T-cell (primary cell): Measurements from ENCODE around the gene ERICH3. TPM values are rescaled to one million over a fixed set of nuclear protein-coding genes. Genes with fewer than 3 reads are reported as not detected.

ENCODE experiments used
- ATAC-seq, 4 experiments: fragments of 200-7000 bp in 3 of 4; fragments of 150-1000 bp in 1 of 4; cut with Tn5 transposase; replicated peaks in 1 of 4; 1 replicate in 3 of 4; 2 replicates in 1 of 4; pipeline ENCODE4 v1.10.0; 2021; ENCODE audit warnings: moderate library complexity in 3 of 4, mild to moderate bottlenecking in 2 of 4, moderate number of reproducible peaks in 1 of 4
- CTCF ChIA-PET, 2 donors: fragments of 300-600 bp; sonication (Branson Sonifier 250); formaldehyde crosslinking; loops; one replicate each; lab custom pipeline; 2022; ENCODE audit warnings: antibody characterized with exemption in 2 of 2; lab: Charles Lee
- POLR2A ChIA-PET, 2 donors: fragments of 300-600 bp; sonication (Branson Sonifier 250); formaldehyde crosslinking; loops; one replicate each; lab custom pipeline; 2022; ENCODE audit warnings: antibody characterized with exemption in 2 of 2; lab: Charles Lee
- DNase-seq, 35 experiments: peaks; one replicate each; pipeline versions ENCODE4 v3.0.0 to v3.0.0-alpha.2; 2013 to 2023
- H3K27ac ChIP-seq: one replicate; pipeline ENCODE4 v1.5.1; 2013; ENCODE audit warnings: low read length
- H3K27me3 ChIP-seq, 2 experiments: replicated peaks in 1 of 2; 1 replicate in 1 of 2; 2 replicates in 1 of 2; pipeline versions ENCODE4 v1.6.1 to v1.7.0; 2013; ENCODE audit warnings: low read length in 1 of 2, mixed read lengths in 1 of 2; ENCODE audit not compliant: control insufficient read depth in 2 of 2, insufficient read depth in 2 of 2; ENCODE audit errors: extremely low read depth in 1 of 2
- H3K36me3 ChIP-seq, 2 donors: 1 replicate in 1 of 2; 2 replicates in 1 of 2; pipeline versions ENCODE4 v1.6.1 to v1.7.0; 2013; ENCODE audit warnings: low read length in 1 of 2; ENCODE audit not compliant: control insufficient read depth in 2 of 2, insufficient read depth in 1 of 2; ENCODE audit errors: extremely low read depth in 1 of 2
- H3K4me1 ChIP-seq, 2 experiments: 1 replicate in 1 of 2; 2 replicates in 1 of 2; pipeline versions ENCODE4 v1.6.1 to v1.7.0; 2013; ENCODE audit warnings: low read length in 2 of 2, mixed read lengths in 1 of 2; ENCODE audit not compliant: insufficient read depth in 2 of 2, control insufficient read depth in 1 of 2; ENCODE audit errors: extremely low read depth in 1 of 2
- H3K4me3 ChIP-seq, 2 donors: 1 replicate in 1 of 2; 2 replicates in 1 of 2; pipeline versions ENCODE4 v1.5.1 to v1.7.0; 2013; ENCODE audit warnings: mild to moderate bottlenecking in 2 of 2, low read length in 1 of 2, moderate library complexity in 1 of 2; ENCODE audit not compliant: control insufficient read depth in 1 of 2; ENCODE audit errors: extremely low read depth in 1 of 2
- H3K9me3 ChIP-seq: 2 replicates; pipeline ENCODE4 v1.7.0; 2013
- H3K27ac Mint-ChIP-seq, 2 donors: one replicate each; pipeline ENCODE4 v1.8.0; 2020 to 2021; ENCODE audit warnings: mild to moderate bottlenecking in 2 of 2, mixed read lengths in 2 of 2
- H3K27me3 Mint-ChIP-seq, 2 donors: one replicate each; pipeline ENCODE4 v1.8.0; 2021 to 2022; ENCODE audit warnings: mixed read lengths in 2 of 2
- H3K36me3 Mint-ChIP-seq: one replicate; pipeline ENCODE4 v1.8.0; 2021; ENCODE audit warnings: mixed read lengths
- H3K4me1 Mint-ChIP-seq, 3 donors: one replicate each; pipeline ENCODE4 v1.8.0; 2020 to 2022; ENCODE audit warnings: mixed read lengths in 3 of 3, mild to moderate bottlenecking in 1 of 3
- H3K4me3 Mint-ChIP-seq, 3 donors: one replicate each; pipeline ENCODE4 v1.8.0; 2020 to 2022; ENCODE audit warnings: mild to moderate bottlenecking in 3 of 3, mixed read lengths in 3 of 3, moderate library complexity in 3 of 3
- H3K9me3 Mint-ChIP-seq, 3 donors: one replicate each; pipeline ENCODE4 v1.8.0; 2020 to 2022; ENCODE audit warnings: mixed read lengths in 3 of 3
- WGBS: methylation state at CpG from one replicate; pipeline ENCODE4 v1.1.5; 2013; ENCODE audit warnings: missing lambda C conversion rate; ENCODE audit not compliant: insufficient coverage; 5-methylcytosine and 5-hydroxymethylcytosine counted together
- total RNA-seq, 35 experiments: library from RNA in 6 of 35; stranded (reverse) in 6 of 35; fragments of 120-200 nt in 1 of 35; gene quantifications; one replicate each; pipeline versions ENCODE4 v1.2.1 to v1.2.4 and lab custom pipeline; 2013 to 2026

The ERICH3 gene
- total RNA-seq, 5 donors from 2014 or later (not counting 1 experiment from before 2014, with no cell fraction given) = 0.03 TPM; not detected in 4

GRCh38 chr1:74681851-74682250 is 8.3 kb upstream of the ERICH3 start:
- POLR2A ChIA-PET = no interaction called here
- Mint-ChIP-seq H3K27ac (no peak overlapping the region), H3K9me3 (no peaks in the 10 kb centered on the region), H3K36me3 (no peaks in the 10 kb centered on the region), H3K4me1 (no peaks in the 10 kb centered on the region), H3K4me3 (no peak overlapping the region), H3K27me3 (peaks cover 7 to 22% of the 10 kb centered on the region in 2 donors)
- ATAC-seq (no peak), DNase-seq (no peak)
- Histone ChIP-seq H3K27me3 (no peaks in the 10 kb centered on the region), H3K27ac (no peak overlapping the region), H3K4me1 (no peaks in the 10 kb centered on the region), H3K36me3 (no peaks in the 10 kb centered on the region), H3K4me3 (no peak overlapping the region), H3K9me3 (no peaks in the 10 kb centered on the region)
- CTCF ChIA-PET = no interaction called here
- 100% methylated on average over 1 of the region's 2 CpGs for WGBS

GRCh38 chr1:74681449-74681848 is 7.9 kb upstream of the ERICH3 start:
- DNase-seq (no peak), ATAC-seq (no peak)
- Mint-ChIP-seq H3K4me1 (no peaks in the 10 kb centered on the region), H3K27ac (no peak overlapping the region), H3K36me3 (no peaks in the 10 kb centered on the region), H3K4me3 (no peak overlapping the region), H3K27me3 (peaks cover 7 to 23% of the 10 kb centered on the region in 2 donors), H3K9me3 (no peaks in the 10 kb centered on the region)
- ChIA-PET POLR2A (no interaction called here), CTCF (no interaction called here)
- no CpG with 5 or more reads among the region's 4 CpGs for WGBS
- no peaks in the 10 kb centered on the region for H3K9me3 ChIP-seq
- H3K4me1 ChIP-seq = no peaks in the 10 kb centered on the region
- no peaks in the 10 kb centered on the region for H3K36me3 ChIP-seq
- H3K4me3 ChIP-seq = no peak overlapping the region
- H3K27ac ChIP-seq = no peak overlapping the region
- no peaks in the 10 kb centered on the region for H3K27me3 ChIP-seq

GRCh38 chr1:74681001-74681400 is 7.4 kb upstream of the ERICH3 start:
- Mint-ChIP-seq H3K4me1 (no peaks in the 10 kb centered on the region), H3K36me3 (no peaks in the 10 kb centered on the region), H3K27ac (no peak overlapping the region), H3K4me3 (no peak overlapping the region), H3K27me3 (peaks cover 7 to 23% of the 10 kb centered on the region in 2 donors), H3K9me3 (no peaks in the 10 kb centered on the region)
- POLR2A ChIA-PET = no interaction called here
- DNase-seq (no peak), ATAC-seq (no peak)
- no peak overlapping the region for H3K4me3 ChIP-seq
- no peaks in the 10 kb centered on the region for H3K27me3 ChIP-seq
- 64% methylated on average over 2 of the region's 3 CpGs for WGBS
- no peaks in the 10 kb centered on the region for H3K9me3 ChIP-seq
- CTCF ChIA-PET = interaction anchor here in 1 of 2 donors (0.5 kb wide), 1 partner anchor 1141 kb away, joined by 3 read pairs; no protein-coding TSS in a partner anchor
- no peak overlapping the region for H3K27ac ChIP-seq
- H3K36me3 ChIP-seq = no peaks in the 10 kb centered on the region
- no peaks in the 10 kb centered on the region for H3K4me1 ChIP-seq

- Histone ChIP-seq H3K27me3 (no peaks in the 10 kb centered on the region), H3K4me1 (no peaks in the 10 kb centered on the region), H3K9me3 (no peaks in the 10 kb centered on the region), H3K36me3 (no peaks in the 10 kb centered on the region), H3K27ac (no peak overlapping the region), H3K4me3 (no peak overlapping the region)
- ATAC-seq (no peak), DNase-seq (no peak)
- ChIA-PET CTCF (no interaction called here), POLR2A (no interaction called here)
- H3K9me3 Mint-ChIP-seq = no peaks in the 10 kb centered on the region
- H3K4me3 Mint-ChIP-seq = no peak overlapping the region
- peaks cover 13 to 33% of the 10 kb centered on the region in 2 donors for H3K27me3 Mint-ChIP-seq
- H3K27ac Mint-ChIP-seq = no peak overlapping the region
- no peaks in the 10 kb centered on the region for H3K36me3 Mint-ChIP-seq
- H3K4me1 Mint-ChIP-seq = no peaks in the 10 kb centered on the region
- 94% methylated on average over 2 of the region's 2 CpGs for WGBS
Observed at GRCh38 chr1:74679811-74680210, 6.2 kb upstream of the ERICH3 start.

- Histone ChIP-seq H3K4me3 (no peak overlapping the region), H3K27me3 (peaks cover 5 to 11% of the 10 kb centered on the region in 2 experiments), H3K27ac (no peak overlapping the region), H3K9me3 (no peaks in the 10 kb centered on the region), H3K4me1 (no peaks in the 10 kb centered on the region), H3K36me3 (no peaks in the 10 kb centered on the region)
- H3K36me3 Mint-ChIP-seq = no peaks in the 10 kb centered on the region
- POLR2A ChIA-PET = no interaction called here
- no peak for ATAC-seq
- H3K27ac Mint-ChIP-seq = no peak overlapping the region
- no peak for DNase-seq
- H3K9me3 Mint-ChIP-seq = no peaks in the 10 kb centered on the region
- no peak overlapping the region for H3K4me3 Mint-ChIP-seq
- CTCF ChIA-PET = interaction anchor here in 1 of 2 donors (0.5 to 1.0 kb wide), 2 partner anchors 60 to 572 kb away, joined by 3 read pairs; no protein-coding TSS in a partner anchor
- H3K27me3 Mint-ChIP-seq = peaks cover 28 to 41% of the 10 kb centered on the region in 2 donors
- peaks cover 3 to 6% (median 4%) of the 10 kb centered on the region in 3 donors for H3K4me1 Mint-ChIP-seq
Observed at GRCh38 chr1:74677926-74678325, 4.3 kb upstream of the ERICH3 start.

GRCh38 chr1:74674278-74675048 is 871 bp upstream of the ERICH3 start:
- H3K27me3 Mint-ChIP-seq = peaks cover 34 to 48% of the 10 kb centered on the region in 2 donors

More at GRCh38 chr1:74674278-74675048, 871 bp upstream of the ERICH3 start:
- no peak for DNase-seq
- peaks cover 6 to 12% (median 11%) of the 10 kb centered on the region in 3 donors for H3K9me3 Mint-ChIP-seq
- peaks cover 4 to 6% (median 4%) of the 10 kb centered on the region in 3 donors for H3K4me1 Mint-ChIP-seq
- Histone ChIP-seq H3K4me3 (no peak overlapping the region), H3K36me3 (no peaks in the 10 kb centered on the region), H3K9me3 (no peaks in the 10 kb centered on the region), H3K27ac (no peak overlapping the region), H3K27me3 (peaks cover 5 to 11% of the 10 kb centered on the region in 2 experiments), H3K4me1 (no peaks in the 10 kb centered on the region)
- CTCF ChIA-PET = no interaction called here
- ATAC-seq = no peak
- no peak overlapping the region for H3K27ac Mint-ChIP-seq
- H3K4me3 Mint-ChIP-seq = no peak overlapping the region
- WGBS = 58% methylated on average over 5 of the region's 6 CpGs
- H3K36me3 Mint-ChIP-seq = no peaks in the 10 kb centered on the region
- POLR2A ChIA-PET = no interaction called here
